ENCODE results near the gene CRTAC1.

CRTAC1 gene

DNA sequence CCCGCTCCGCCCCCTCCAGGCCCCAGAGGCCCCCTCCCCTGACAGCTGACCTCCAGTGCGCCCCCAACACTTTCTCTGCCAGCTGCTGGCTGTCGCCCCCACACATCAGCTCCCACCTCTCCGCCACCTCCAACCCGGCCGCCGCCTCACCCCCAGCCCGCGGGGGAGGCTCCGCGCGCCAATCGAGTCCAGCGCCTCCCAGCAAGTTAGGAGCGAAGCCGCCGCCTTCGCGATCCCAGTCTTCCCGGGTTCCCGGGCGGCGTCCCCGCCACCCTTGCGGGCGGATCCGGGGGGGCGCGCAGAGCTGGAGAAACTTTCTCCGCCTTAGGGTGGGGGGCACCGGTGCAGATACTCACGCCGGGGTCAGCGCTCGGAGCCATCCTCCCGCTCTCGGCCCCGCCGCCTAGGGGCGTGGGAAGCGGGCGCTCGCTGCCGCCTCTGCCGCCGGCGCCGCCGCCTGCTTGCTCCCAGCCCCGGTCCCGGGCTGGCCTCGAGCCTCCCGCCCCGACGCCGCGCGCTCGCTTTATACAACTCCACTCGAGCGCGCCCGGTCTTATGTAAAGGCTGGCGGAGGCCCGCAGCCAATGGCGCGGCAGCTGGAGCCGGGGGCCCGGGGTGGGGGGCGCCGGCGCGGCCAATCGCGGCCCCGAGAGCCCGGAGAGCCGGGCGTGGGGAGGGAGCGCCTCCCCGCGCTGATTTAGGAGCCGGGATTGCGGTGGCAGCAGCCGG, at the start of gene CRTAC1:
TSS of gene CRTAC1 (minus strand) at position 529 of the 729 bp plus-strand sequence. CDS start at position 380, 149 bp downstream.
- peak in 1 of 2 donors; percentile 8 for DNase-seq

DNA sequence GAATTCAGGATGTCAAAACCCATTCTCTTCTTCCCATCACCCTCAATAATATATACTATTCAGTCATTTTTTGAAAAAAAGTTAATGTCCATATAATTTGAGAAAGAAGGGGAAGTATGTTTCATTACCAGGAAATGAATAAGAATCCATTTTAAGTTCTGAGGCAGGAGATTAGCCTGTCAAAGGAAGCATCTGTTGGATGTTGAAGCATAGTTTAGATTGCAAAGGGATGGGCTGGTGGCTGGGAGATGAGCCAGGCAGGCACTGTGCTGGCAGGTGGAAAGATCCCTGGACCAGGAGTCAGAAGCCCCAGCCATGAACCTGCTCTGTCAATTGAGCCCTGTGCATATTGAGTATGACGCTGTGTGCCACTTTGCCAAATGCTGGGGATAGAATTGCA, 48.4 kb upstream of the CRTAC1 start:
- DNase-seq, result no peak

- no peak for DNase-seq
These were observed 46.8 kb upstream of the CRTAC1 start for GRCh38 chr10:98077223-98077622.

- no peak for DNase-seq
These were observed 45.7 kb upstream of the CRTAC1 start for GRCh38 chr10:98076086-98076485.

GRCh38 chr10:98074315-98074911, 44.0 kb upstream of the CRTAC1 start:
- DNase-seq, result no peak

DNA sequence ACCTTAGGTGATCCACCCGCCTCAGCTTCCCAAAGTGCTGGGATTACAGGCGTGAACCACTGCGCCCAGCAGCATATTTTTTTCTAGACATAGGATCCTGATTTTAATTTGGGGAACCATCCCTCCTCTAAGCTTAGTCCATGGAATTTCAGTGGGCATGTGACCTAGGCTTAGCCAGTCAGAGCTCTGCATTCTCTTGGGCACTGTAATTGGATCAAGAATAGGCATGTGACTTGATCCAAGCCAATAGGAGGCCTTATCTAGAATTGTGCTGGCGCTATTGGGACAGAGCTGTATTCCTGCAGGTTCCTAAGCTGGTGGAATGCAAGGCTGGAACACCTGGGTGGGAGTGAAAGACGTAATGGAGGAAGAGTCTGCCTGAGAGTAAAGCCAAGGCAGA, 36.7 kb upstream of the CRTAC1 start:
- DNase-seq, result no peak

DNA sequence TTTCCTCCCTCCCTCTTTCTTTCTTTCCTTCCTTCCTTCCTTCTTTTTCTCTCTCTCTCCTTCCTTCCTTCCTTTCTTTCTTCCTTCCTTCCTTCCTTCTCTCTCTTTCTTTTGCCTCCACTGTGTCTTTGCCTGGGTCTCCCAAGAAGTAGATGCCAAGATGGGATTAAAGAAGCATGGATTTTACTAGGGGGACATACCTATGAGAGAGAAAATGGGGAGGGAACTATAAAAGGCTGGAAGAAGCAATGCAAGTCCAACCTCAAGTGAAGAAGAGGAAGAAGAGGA, 33.3 kb upstream of the CRTAC1 start:
- no peak for DNase-seq

- DNase-seq, result no peak
These were observed 32.0 kb upstream of the CRTAC1 start for GRCh38 chr10:98062424-98062823.

DNA sequence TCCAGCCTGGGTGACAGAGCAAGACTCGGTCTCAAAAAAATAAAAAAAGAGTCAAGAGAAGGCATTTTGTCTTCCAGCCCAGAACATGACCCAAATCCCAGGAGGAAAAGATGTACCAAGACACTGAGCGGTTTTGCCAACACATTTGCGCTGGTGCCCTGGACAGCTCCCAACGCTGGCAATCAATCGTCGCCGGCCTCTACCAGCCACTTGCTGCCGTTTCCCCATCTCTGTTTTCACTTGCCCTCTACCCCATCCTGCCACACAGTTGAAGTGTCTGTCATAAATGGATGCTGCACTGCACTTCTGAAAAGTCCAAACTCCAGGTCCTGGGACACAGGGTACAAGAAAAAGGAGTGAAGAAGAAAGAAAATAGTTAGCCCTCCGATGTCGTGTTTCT, 29.7 kb upstream of the CRTAC1 start:
- no peak for DNase-seq

DNA sequence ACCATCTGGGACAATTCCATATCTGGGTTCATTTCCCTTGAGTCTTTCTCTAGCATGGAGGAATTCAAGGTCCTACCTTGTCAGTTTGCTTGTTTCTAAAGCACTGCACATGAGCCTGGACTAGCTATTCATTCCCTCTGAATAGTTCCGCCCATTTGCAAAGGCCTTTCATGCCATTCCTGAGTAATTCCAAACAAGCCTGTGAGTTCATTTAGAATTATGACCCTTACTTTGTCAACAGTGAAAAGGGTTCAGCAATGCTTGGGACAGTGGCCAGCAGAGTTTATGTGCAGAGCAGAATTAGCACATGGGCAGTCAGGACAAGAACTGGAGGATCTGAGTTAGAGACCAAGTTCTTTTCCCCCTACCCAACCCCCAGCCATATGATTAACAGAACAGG, 27.9 kb upstream of the CRTAC1 start:
- no peak for DNase-seq

DNA sequence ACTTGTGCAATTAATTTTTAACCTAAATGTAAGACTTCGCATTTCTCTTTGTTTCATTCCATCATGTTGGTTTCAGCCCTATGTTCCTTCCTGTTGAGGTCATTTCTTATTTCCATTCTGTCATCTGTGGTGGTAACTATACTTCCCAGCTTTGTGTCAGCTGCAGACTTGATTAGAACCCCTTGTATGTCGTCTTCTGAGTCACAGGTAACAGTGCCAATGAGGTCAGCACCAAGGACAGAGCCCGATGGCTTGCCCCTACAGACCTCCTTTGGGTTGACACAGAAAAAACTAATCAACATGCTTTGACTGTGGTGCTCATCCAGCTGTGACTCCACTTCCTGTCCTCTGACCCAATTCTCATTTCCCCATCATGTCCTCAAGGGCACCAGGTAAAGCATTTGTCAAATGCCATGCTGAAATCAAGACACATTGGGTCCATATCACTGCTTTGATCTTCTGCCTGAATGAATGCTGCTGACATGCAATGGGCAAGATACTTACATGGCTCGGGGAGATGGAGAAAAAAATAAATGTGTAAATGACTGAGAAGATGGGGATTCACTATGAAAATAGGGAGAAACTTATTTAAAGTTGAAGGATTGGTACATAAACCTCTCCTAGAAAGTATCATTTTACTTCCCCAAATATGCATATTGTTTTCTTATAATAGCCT, 25.6 kb upstream of the CRTAC1 start:
- DNase-seq, result peak; percentile 7 to 9

DNA sequence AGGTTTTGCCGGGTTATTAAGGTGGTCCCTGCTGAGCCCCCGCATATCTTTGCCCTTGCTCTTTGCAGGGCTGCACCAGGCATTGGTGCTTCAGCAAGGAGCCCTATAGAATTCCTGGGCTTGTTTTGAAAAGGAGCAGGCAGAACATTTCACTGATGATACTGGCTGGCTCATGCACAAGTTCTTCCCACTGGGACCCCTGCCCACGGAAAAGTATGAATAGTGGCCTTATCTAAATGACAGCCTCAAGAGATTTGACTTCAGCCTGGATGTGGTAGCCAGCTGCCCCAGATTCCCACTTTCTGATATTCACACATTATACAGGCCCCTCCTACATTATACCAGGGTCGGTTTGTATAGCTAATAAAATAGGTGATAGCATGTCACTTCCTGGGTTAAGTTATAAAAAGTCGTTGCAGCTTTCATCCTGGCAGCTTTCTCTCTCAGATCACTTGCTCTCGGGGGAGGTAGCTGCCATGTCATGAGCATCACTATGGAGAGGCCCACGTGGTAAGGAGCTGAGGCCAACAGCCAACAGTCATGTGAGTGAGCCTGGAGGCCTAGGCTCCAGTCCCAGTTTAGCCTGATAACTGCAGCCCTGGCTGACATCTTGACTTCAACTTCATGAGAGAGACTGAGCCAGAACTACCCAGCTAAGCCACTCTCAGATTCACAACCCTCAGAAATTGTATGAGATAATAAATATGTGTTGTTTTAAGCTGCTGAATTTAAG, 16.8 kb upstream of the CRTAC1 start:
- DNase-seq, result no peak

DNA sequence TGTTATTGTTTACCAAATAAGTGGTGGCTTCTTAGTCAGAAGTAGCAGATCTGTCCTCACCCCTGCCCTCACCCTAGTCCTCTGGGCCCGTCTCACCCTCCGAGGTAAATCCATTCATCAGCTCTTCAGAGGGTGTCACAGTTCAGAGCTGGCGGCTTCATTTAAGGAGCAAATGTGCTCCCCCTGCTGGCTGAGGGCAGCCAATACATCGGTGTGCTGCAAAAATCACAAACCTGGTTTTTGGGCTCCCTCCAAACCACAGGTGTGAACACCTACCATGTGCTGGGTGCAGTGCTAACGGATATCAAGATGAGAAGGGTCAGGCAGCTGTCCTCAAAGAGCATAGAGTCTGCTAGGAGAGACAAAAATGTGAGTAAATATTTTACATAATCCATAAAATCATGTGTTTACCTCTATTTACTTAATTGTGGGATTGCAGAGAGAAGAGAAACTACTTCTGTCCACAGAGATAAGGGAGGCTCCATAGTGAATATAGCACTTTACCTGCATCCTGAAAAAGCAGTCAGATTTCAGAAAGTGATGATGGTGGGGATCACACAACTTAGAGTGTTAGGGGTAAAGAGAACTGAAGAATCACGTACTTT, 15.5 kb upstream of the CRTAC1 start:
- DNase-seq, result peak; percentile 52 to 65

DNA sequence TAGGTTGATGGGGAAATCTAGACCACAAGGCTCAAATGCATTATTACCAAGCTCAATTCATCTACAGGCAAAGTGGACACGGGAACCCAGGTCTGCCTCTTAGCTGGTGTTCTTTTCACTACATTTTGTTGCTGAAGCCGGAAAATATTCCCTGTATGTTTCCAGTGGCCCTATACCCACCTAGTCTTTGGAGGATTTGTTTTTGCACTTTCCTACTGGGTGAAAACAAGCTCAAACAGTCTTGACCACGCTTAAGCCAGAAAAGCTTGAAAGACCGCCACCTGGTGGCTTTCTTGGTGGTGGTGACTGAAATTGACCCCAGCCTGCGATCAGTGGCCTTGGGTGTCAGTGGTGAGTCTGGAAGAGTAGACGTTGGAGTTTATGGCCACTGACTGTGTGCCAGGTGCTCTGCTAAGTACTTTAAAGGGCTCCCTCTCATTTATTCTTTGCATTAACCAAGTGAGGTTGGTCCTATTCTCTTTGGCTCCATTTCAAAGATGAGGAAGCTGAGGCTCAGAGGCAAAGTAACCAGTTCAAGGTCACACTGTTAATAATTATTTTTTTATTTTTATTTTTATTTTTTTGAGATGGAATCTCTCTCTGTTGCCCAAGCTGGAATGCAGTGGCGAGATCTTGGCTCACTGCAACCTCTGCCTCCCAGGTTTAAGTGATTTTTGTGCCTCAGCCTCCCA, 11.1 kb upstream of the CRTAC1 start:
- peak; percentile 44 to 45 for DNase-seq

DNA sequence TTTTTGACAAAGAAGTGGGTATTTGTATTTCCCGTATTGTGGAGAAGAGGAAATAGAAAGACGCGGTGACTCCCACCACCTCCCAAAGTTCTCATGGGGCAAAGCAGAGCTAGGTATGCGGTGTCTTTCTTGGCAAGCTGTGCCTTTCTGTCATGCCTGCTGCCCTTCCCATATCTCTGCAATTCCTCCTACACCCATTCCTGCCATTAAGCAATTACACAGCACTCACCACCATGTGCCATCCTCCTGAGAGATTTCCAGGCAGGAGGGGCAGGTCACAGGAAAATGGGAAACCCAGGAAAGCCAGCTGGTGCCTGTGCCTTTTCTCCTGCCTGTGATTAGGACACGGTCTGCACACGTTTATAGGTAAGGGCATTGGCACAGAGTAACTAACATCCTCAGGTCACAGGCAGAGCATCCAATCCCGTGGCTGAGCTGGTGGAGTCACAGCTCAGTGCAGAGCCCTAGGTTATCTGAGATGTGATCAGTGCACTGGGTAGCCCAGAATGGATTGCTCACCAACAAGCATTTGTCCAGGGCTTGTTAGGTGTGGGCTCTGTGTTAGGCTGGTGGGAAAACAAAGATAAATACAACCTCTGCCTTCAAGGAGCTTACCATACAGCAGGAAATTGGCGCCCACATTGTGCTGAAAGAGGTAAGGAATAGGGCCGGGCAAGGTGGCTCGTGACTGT, 9.4 kb upstream of the CRTAC1 start:
- DNase-seq, result no peak

DNA sequence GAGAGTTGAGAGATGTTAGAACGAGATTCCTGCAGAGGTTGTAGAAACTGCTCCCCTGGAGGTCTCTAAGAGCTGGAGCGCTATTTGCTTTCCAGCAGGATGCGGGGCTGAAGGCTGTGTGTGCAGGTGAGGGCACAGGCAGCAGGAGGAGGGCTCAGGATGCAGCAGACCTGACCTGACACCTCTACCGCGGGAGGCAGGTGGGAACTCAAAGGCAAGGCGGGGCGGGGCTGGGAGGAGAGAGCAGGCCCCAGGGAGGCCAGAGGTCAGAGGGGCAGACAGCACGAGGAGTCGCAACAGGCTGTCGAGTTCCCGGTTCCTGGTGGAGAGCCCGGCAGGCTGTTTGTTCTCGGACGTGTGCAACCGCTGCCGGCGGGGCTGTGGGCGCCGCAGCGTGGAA, 7.9 kb upstream of the CRTAC1 start:
- no peak for DNase-seq

- no peak for DNase-seq
These were observed 5.2 kb upstream of the CRTAC1 start for GRCh38 chr10:98035599-98035998.

GRCh38 chr10:98033515-98033914, 3.1 kb upstream of the CRTAC1 start:
- DNase-seq, result no peak

DNA sequence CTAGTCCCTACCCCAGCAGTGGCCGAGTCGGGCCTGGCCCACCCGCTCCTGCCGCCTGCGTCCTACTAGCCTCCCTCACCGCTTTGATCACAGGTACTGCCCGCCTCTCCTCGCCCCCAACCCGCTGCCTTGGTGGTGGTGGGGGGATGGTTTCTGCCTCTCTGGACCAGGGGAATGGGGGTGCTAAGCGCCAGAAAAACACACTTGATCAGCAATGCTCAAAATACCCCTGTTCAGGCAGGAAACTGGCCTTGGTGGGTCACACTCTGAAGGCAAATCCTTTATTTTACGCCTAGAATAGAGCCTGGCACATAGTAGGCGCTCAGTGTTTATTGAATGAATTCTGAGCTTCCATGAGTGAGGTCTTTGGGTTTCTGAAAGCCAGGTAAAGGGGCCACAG, 1.0 kb upstream of the CRTAC1 start:
- DNase-seq, result no peak

DNA sequence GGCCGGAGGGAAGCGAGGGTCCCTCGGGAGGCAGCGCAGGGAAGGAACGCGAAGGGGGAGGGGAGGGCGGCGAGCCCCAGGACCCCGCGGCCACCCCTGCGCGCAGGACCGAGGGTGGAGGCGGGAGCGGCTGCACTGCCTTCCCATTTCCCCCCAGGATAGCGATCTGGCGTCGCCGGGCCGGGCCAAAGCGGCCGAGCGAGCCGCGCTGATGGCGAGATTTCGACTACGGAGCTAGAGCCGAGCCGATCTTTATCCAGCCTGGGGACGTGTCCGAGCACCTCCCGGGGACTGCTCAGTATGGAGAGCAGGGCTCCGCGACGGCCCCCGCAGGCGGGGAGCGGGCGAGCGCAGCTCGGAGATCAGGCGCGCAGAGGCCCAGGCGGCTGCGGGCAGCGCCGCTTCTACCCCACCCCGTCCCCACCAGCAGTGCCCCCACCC, 590 bp upstream of the CRTAC1 start:
- no peak for DNase-seq

- DNase-seq, result no peak
These were observed 1.0 kb downstream of the CRTAC1 start for GRCh38 chr10:98029149-98030092.

Data from stimulated activated CD4-positive, alpha-beta T cell treated with anti-CD3 and anti-CD28 coated beads, Interleukin-2, amount 100 ng/mL, for 48 hours (primary cell).